Measurements from ENCODE around the gene AMIGO3.
A peak's percentile ranks its signal among the peaks of the same experiment; 100 is the strongest.

DNA sequence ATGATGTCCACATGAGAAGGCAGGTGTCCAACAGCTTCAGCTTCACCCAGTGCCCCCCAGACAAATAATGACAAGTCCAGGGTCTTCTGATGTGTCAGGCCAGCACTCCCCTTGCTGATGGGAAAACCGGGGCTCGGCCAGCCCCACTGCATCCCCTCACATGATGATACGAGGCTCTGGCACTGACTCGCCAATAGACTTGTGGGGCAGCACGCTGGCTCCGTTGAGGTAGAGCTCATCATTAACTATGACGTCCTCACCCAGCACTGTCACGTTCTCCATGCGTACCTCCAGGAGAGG, 2.1 kb upstream of the AMIGO3 start:
- TF ChIP-seq, protein P1, sequence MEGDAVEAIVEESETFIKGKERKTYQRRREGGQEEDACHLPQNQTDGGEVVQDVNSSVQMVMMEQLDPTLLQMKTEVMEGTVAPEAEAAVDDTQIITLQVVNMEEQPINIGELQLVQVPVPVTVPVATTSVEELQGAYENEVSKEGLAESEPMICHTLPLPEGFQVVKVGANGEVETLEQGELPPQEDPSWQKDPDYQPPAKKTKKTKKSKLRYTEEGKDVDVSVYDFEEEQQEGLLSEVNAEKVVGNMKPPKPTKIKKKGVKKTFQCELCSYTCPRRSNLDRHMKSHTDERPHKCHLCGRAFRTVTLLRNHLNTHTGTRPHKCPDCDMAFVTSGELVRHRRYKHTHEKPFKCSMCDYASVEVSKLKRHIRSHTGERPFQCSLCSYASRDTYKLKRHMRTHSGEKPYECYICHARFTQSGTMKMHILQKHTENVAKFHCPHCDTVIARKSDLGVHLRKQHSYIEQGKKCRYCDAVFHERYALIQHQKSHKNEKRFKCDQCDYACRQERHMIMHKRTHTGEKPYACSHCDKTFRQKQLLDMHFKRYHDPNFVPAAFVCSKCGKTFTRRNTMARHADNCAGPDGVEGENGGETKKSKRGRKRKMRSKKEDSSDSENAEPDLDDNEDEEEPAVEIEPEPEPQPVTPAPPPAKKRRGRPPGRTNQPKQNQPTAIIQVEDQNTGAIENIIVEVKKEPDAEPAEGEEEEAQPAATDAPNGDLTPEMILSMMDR (IDR thresholded peaks at IDR 0.05; ENCODE audit: insufficient read depth, low read length), result no peak
- peak; percentile 44; the same call in 1 of the 2 replicates for TF ChIP-seq POLR2AphosphoS5 (IDR thresholded peaks at IDR 0.05; ENCODE audit: low read depth)
- TF ChIP-seq, protein P2, sequence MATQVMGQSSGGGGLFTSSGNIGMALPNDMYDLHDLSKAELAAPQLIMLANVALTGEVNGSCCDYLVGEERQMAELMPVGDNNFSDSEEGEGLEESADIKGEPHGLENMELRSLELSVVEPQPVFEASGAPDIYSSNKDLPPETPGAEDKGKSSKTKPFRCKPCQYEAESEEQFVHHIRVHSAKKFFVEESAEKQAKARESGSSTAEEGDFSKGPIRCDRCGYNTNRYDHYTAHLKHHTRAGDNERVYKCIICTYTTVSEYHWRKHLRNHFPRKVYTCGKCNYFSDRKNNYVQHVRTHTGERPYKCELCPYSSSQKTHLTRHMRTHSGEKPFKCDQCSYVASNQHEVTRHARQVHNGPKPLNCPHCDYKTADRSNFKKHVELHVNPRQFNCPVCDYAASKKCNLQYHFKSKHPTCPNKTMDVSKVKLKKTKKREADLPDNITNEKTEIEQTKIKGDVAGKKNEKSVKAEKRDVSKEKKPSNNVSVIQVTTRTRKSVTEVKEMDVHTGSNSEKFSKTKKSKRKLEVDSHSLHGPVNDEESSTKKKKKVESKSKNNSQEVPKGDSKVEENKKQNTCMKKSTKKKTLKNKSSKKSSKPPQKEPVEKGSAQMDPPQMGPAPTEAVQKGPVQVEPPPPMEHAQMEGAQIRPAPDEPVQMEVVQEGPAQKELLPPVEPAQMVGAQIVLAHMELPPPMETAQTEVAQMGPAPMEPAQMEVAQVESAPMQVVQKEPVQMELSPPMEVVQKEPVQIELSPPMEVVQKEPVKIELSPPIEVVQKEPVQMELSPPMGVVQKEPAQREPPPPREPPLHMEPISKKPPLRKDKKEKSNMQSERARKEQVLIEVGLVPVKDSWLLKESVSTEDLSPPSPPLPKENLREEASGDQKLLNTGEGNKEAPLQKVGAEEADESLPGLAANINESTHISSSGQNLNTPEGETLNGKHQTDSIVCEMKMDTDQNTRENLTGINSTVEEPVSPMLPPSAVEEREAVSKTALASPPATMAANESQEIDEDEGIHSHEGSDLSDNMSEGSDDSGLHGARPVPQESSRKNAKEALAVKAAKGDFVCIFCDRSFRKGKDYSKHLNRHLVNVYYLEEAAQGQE (IDR thresholded peaks at IDR 0.05; ENCODE audit: insufficient replicate concordance, low read depth), result no peak
- TF ChIP-seq GABPA (IDR thresholded peaks at IDR 0.05; ENCODE audit: low read depth), result no peak
- no peak for TF ChIP-seq SPI1 (IDR thresholded peaks at IDR 0.05; ENCODE audit: borderline replicate concordance, low read depth)

All from HL-60 (cell line).